Right renal cortex interstitium (tissue), 3 donors: ENCODE results near the gene ENPP6. TPM values are rescaled to one million over a fixed set of nuclear protein-coding genes. Genes with fewer than 3 reads are reported as not detected.
"Not testable (repeated sequence)": the region's sequence is repeated elsewhere in the genome, so short reads cannot be mapped to it uniquely, and the experiment has no call there.

Experiments used
- DNase-seq, 3 donors: peaks; one replicate each; pipeline ENCODE4 v3.0.0-alpha.2; 2013; ENCODE audit warnings: low read depth in 3 of 3, low spot score in 2 of 3
- polyA plus RNA-seq, 3 donors: library from polyadenylated mRNA; unstranded; fragments of 120-200 nt; gene quantifications; one replicate each; pipeline ENCODE4 v1.2.1, GENCODE V29; 2013; ENCODE audit not compliant: insufficient read length in 3 of 3

ENPP6 gene
- polyA plus RNA-seq, 3 donors = 5.4 to 10.1 (median 7.8) TPM

GRCh38 chr4:184066584-184067300 is 150.9 kb downstream of the ENPP6 start:
- DNase-seq = no peak

- DNase-seq = no peak
Observed at GRCh38 chr4:184064877-184065276, 152.8 kb downstream of the ENPP6 start.

- DNase-seq = no peak
Observed at GRCh38 chr4:184062769-184063168, 154.9 kb downstream of the ENPP6 start.

- no peak for DNase-seq
Observed at GRCh38 chr4:184061582-184061981, 156.1 kb downstream of the ENPP6 start.

- DNase-seq = no peak
Observed at GRCh38 chr4:184059099-184059498, 158.6 kb downstream of the ENPP6 start.

GRCh38 chr4:184058026-184058425 is 159.6 kb downstream of the ENPP6 start:
- DNase-seq = no peak

GRCh38 chr4:184056877-184057276 is 160.8 kb downstream of the ENPP6 start:
- no peak for DNase-seq

- no peak for DNase-seq
Observed at GRCh38 chr4:184053434-184053833, 164.2 kb downstream of the ENPP6 start.

- no peak for DNase-seq
Observed at GRCh38 chr4:184052616-184053015, 165.1 kb downstream of the ENPP6 start.

- DNase-seq = not testable (repeated sequence)
Observed at GRCh38 chr4:184051262-184051661, 166.4 kb downstream of the ENPP6 start.

GRCh38 chr4:184046148-184046547 is 171.5 kb downstream of the ENPP6 start:
- DNase-seq = no peak

- no peak for DNase-seq
Observed at GRCh38 chr4:184041156-184041555, 176.5 kb downstream of the ENPP6 start.

- no peak for DNase-seq
Observed at GRCh38 chr4:184039963-184040383, 177.7 kb downstream of the ENPP6 start.
